Glutamatergic neuron (in vitro differentiated cells): ENCODE results near the gene MYO5A. TPM values are rescaled to one million over a fixed set of nuclear protein-coding genes. Genes with fewer than 3 reads are reported as not detected.

Experiments used
- DNase-seq: peaks from one replicate; pipeline ENCODE4 v3.0.0; 2022
- H3K27ac Mint-ChIP-seq: one replicate; pipeline ENCODE4 v1.8.0; 2020; ENCODE audit warnings: mild to moderate bottlenecking, mixed read lengths, inconsistent platforms; ENCODE audit not compliant: unreplicated experiment
- H3K27me3 Mint-ChIP-seq: one replicate; pipeline ENCODE4 v1.8.0; 2020; ENCODE audit warnings: mild to moderate bottlenecking, moderate library complexity, mixed read lengths, inconsistent platforms; ENCODE audit not compliant: unreplicated experiment
- H3K36me3 Mint-ChIP-seq: one replicate; pipeline ENCODE4 v1.8.0; 2020; ENCODE audit warnings: mild to moderate bottlenecking, mixed read lengths, inconsistent platforms; ENCODE audit not compliant: unreplicated experiment
- H3K4me1 Mint-ChIP-seq: one replicate; pipeline ENCODE4 v1.8.0; 2020; ENCODE audit warnings: mild to moderate bottlenecking, low read depth, mixed read lengths, inconsistent platforms; ENCODE audit not compliant: unreplicated experiment
- H3K4me3 Mint-ChIP-seq: one replicate; pipeline ENCODE4 v1.8.0; 2020; ENCODE audit warnings: mild to moderate bottlenecking, mixed read lengths, inconsistent platforms; ENCODE audit not compliant: unreplicated experiment
- H3K9me3 Mint-ChIP-seq: one replicate; pipeline ENCODE4 v1.8.0; 2020; ENCODE audit warnings: mild to moderate bottlenecking, moderate library complexity, mixed read lengths, inconsistent platforms; ENCODE audit not compliant: unreplicated experiment
- total RNA-seq: library from RNA; stranded (reverse); fragmentation: NEBNext Ultra II Directional; extraction: Animal tissue kit (Norgen Biotek cat#: 25700); gene quantifications from one replicate; pipeline ENCODE4 v1.2.1, GENCODE V29; 2021; ENCODE audit not compliant: unreplicated experiment
- TF ChIP-seq, protein P1 (sequence below): fragments of 200-600 bp; sonication (generic); IDR thresholded peaks from one replicate; pipeline ENCODE4 v1.5.0; 2021; ENCODE audit not compliant: partially characterized antibody, unreplicated experiment

Gene MYO5A
- total RNA-seq, 1 donor from 2014 or later = 61.0 TPM

- H3K36me3 Mint-ChIP-seq = no peaks in the 10 kb centered on the region
- H3K4me1 Mint-ChIP-seq = no peaks in the 10 kb centered on the region
- H3K27ac Mint-ChIP-seq = no peak overlapping the region
- TF ChIP-seq, protein P1, sequence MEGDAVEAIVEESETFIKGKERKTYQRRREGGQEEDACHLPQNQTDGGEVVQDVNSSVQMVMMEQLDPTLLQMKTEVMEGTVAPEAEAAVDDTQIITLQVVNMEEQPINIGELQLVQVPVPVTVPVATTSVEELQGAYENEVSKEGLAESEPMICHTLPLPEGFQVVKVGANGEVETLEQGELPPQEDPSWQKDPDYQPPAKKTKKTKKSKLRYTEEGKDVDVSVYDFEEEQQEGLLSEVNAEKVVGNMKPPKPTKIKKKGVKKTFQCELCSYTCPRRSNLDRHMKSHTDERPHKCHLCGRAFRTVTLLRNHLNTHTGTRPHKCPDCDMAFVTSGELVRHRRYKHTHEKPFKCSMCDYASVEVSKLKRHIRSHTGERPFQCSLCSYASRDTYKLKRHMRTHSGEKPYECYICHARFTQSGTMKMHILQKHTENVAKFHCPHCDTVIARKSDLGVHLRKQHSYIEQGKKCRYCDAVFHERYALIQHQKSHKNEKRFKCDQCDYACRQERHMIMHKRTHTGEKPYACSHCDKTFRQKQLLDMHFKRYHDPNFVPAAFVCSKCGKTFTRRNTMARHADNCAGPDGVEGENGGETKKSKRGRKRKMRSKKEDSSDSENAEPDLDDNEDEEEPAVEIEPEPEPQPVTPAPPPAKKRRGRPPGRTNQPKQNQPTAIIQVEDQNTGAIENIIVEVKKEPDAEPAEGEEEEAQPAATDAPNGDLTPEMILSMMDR = no peak
- no peak overlapping the region for H3K4me3 Mint-ChIP-seq
- H3K9me3 Mint-ChIP-seq = no peaks in the 10 kb centered on the region
- DNase-seq = no peak
- no peaks in the 10 kb centered on the region for H3K27me3 Mint-ChIP-seq
Observed at GRCh38 chr15:52498706-52499105, 30.0 kb downstream of the MYO5A start.

DNA sequence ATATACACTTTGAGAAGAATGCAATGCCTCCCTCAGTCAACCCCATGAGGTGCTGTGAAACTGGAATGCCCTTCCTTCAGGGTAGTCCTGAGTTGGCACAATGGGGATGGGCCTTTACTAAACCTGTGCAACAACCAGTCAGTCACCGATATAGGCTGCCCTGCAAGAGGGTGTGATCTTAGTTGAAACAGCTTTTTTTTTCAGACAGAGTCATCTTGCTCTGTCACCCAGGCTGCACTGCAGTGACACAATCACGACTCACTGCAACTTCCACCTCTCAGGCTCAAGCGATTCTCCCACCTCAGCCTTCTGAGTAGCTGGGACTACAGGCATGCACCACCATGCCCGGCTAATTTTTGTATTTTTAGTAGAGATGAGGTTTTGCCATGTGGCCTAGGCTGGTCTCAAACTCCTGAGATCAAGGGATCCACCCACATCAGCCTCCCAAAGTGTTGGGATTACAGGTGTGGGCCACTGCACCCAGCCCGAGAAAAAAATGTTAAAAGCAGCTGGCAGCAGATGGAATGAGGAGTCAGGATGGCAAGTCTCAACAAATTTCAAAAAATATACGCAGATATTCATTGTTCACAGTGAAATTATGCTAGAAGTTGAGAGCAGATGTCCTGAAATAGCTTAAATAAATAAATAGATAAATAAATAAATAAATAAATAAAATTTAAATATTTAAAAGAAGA lies 31.8 kb downstream of the MYO5A start:
- Mint-ChIP-seq H3K4me1 (no peaks in the 10 kb centered on the region), H3K9me3 (no peaks in the 10 kb centered on the region), H3K27me3 (no peaks in the 10 kb centered on the region), H3K36me3 (no peaks in the 10 kb centered on the region), H3K27ac (peak overlapping the region; percentile 1), H3K4me3 (no peak overlapping the region)
- DNase-seq = no peak
- TF ChIP-seq, protein P1 = no peak

DNA sequence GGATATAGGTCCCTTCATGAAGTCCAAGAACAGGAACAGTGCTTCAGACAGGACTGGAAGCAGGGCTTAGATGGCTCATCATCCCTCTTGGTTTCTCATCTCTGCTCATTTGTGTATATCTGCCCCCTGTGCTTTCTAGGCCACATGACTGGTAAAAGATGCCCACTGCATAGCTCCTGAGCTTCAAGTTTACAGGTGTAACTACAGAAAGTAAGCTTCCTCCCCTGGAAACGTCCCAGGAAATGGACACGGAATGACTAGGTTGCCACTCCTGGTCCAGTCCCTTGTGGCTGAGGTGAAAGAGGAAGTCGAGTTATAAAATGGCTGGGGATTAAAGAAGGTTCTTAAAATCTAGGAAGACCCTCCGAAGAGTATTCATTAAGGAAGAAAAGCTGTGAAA lies 32.5 kb downstream of the MYO5A start:
- Mint-ChIP-seq H3K4me1 (peaks cover 3% of the 10 kb centered on the region), H3K36me3 (no peaks in the 10 kb centered on the region), H3K4me3 (no peak overlapping the region), H3K27me3 (no peaks in the 10 kb centered on the region), H3K27ac (no peak overlapping the region), H3K9me3 (no peaks in the 10 kb centered on the region)
- DNase-seq = no peak
- TF ChIP-seq, protein P1 = no peak

GRCh38 chr15:52495125-52495524 lies 33.6 kb downstream of the MYO5A start:
- DNase-seq = no peak
- no peaks in the 10 kb centered on the region for H3K27me3 Mint-ChIP-seq
- TF ChIP-seq, protein P1 = no peak
- no peak overlapping the region for H3K27ac Mint-ChIP-seq
- H3K9me3 Mint-ChIP-seq = no peaks in the 10 kb centered on the region
- H3K36me3 Mint-ChIP-seq = no peaks in the 10 kb centered on the region
- peaks cover 3% of the 10 kb centered on the region for H3K4me1 Mint-ChIP-seq
- H3K4me3 Mint-ChIP-seq = no peak overlapping the region

DNA sequence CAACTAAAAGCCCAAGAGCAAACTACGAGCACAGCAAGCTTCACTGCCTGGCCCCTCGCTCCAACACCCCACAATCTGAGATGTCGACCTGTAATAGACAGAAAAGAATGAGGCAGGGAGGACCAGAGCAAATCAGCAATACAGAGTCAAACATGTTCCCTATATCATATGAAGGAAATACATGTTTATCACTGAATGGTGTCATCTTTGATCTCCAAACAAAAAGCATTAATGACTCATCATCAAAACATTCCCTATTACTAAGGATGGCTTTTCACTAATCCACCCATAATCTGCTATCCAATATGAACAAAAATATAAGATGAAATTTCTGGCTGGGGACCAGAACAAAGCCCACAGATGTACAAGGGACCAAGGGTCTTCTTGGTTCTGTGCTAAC lies 34.7 kb downstream of the MYO5A start:
- TF ChIP-seq, protein P1 = no peak
- Mint-ChIP-seq H3K27me3 (no peaks in the 10 kb centered on the region), H3K4me1 (peaks cover 3% of the 10 kb centered on the region), H3K36me3 (no peaks in the 10 kb centered on the region), H3K27ac (no peak overlapping the region), H3K9me3 (no peaks in the 10 kb centered on the region), H3K4me3 (no peak overlapping the region)
- DNase-seq = no peak
